Raji (cell line): ENCODE data around the gene DYNLT5.

Experiments
- POLR2A ChIP-seq: IDR thresholded peaks from 2 replicates; pipeline ENCODE4 v1.6.1; 2011; ENCODE audit warnings: low read depth, low read length, control low read depth; ENCODE audit not compliant: insufficient read depth

Gene DYNLT5

GRCh38 chr1:66752000-66752592 lies at the start of gene DYNLT5:
TSS of gene DYNLT5 (plus strand) at chr1:66752459. CDS start at chr1:66754659, 2,200 bp downstream.
- no peak for TF ChIP-seq POLR2A

GRCh38 chr1:66704177-66704875 lies 47.9 kb upstream of the DYNLT5 start:
- TF ChIP-seq POLR2A: no peak

GRCh38 chr1:66705110-66705509 lies 47.1 kb upstream of the DYNLT5 start:
- no peak for TF ChIP-seq POLR2A

- no peak for TF ChIP-seq POLR2A
Observed at GRCh38 chr1:66711420-66711819, 40.8 kb upstream of the DYNLT5 start.

GRCh38 chr1:66712839-66713238 lies 39.4 kb upstream of the DYNLT5 start:
- TF ChIP-seq POLR2A: no peak

- TF ChIP-seq POLR2A: no peak
Observed at GRCh38 chr1:66723985-66724384, 28.3 kb upstream of the DYNLT5 start.

GRCh38 chr1:66725885-66726665 lies 26.2 kb upstream of the DYNLT5 start:
- no peak for TF ChIP-seq POLR2A

- no peak for TF ChIP-seq POLR2A
Observed at GRCh38 chr1:66728021-66728420, 24.2 kb upstream of the DYNLT5 start.

GRCh38 chr1:66729119-66729518 lies 23.1 kb upstream of the DYNLT5 start:
- no peak for TF ChIP-seq POLR2A

GRCh38 chr1:66729523-66729922 lies 22.7 kb upstream of the DYNLT5 start:
- TF ChIP-seq POLR2A: no peak

GRCh38 chr1:66730462-66730861 lies 21.8 kb upstream of the DYNLT5 start:
- TF ChIP-seq POLR2A: no peak

- TF ChIP-seq POLR2A: no peak
Observed at GRCh38 chr1:66731170-66731865, 20.9 kb upstream of the DYNLT5 start.

- no peak for TF ChIP-seq POLR2A
Observed at GRCh38 chr1:66732407-66733166, 19.7 kb upstream of the DYNLT5 start.

GRCh38 chr1:66733348-66734017 lies 18.8 kb upstream of the DYNLT5 start:
- TF ChIP-seq POLR2A: no peak
